Measurements from ENCODE around the gene NRXN2. TPM values are rescaled to one million over a fixed set of nuclear protein-coding genes. Genes with fewer than 3 reads are reported as not detected.

Gene NRXN2
- polyA plus RNA-seq, 1 of the 3 experiments (the other 2 are of a cell fraction) = 0.15 TPM

DNA sequence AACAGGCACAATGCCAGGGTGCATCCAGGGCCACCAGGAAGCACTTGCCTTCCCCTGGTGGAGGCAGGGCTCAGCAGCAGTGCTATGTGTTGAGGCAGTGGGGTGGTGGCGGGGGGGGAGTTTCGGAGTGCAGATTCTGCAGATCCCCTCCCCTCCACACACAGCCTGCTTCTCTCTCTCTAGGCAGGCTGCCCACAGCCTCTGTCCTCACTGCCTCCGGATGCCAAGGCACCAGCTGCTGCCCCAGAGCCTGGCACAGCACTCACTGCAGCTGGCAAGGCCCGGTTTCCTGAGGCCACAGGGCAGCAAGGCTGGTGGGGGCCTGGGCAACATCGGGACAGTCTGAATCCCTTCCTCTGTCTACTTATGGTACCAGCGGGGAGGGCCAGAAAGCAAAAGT, 35.8 kb downstream of the NRXN2 start:
- ChIA-PET CTCF (interaction anchor here (1.0 to 3.1 kb wide), 5 partner anchors 11 to 89 kb away, joined by 3 to 35 read pairs (median 6); no protein-coding TSS in a partner anchor), POLR2A (no interaction called here)
- H3F3A ChIP-seq (replicated peaks; ENCODE audit: insufficient read depth) = no peaks in the 10 kb centered on the region
- H3K4me1 ChIP-seq (ENCODE audit: control insufficient read depth in 1 of 2, insufficient read depth in 2 of 2, low read depth in 1 of 2, low read length in 1 of 2) = peaks cover 0 to 30% of the 10 kb centered on the region in 2 experiments; a peak in 1 of 4 replicates
- H3K4me2 ChIP-seq = no peak overlapping the region
- H3K79me2 ChIP-seq (ENCODE audit: insufficient read depth) = no peaks in the 10 kb centered on the region
- peak overlapping the region in 1 of 2 experiments; percentile 23; a peak in 1 of 4 replicates for H3K27ac ChIP-seq (ENCODE audit: low read depth in 2 of 2, low read length in 1 of 2)
- no peak for TF ChIP-seq FOXM1 (IDR thresholded peaks at IDR 0.05; ENCODE audit: low read depth)
- TF ChIP-seq NRF1 (IDR thresholded peaks at IDR 0.05; ENCODE audit: low read depth, low read length) = no peak
- TF ChIP-seq RFX5 (IDR thresholded peaks at IDR 0.05; ENCODE audit: low read length) = no peak
- TF ChIP-seq, protein P1, sequence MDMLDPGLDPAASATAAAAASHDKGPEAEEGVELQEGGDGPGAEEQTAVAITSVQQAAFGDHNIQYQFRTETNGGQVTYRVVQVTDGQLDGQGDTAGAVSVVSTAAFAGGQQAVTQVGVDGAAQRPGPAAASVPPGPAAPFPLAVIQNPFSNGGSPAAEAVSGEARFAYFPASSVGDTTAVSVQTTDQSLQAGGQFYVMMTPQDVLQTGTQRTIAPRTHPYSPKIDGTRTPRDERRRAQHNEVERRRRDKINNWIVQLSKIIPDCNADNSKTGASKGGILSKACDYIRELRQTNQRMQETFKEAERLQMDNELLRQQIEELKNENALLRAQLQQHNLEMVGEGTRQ (IDR thresholded peaks at IDR 0.05; ENCODE audit: borderline replicate concordance, low read depth, low read length) = no peak
- DNase-seq = no peak
- WGBS (ENCODE audit: low lambda C conversion rate) = 32% methylated on average over 4 of the region's 6 CpGs
- H3K9ac ChIP-seq = no peak overlapping the region
- no peak overlapping the region for H2AFZ ChIP-seq (ENCODE audit: low read depth)
- H3K9me3 ChIP-seq = no peaks in the 10 kb centered on the region
- no peak overlapping the region for H3K4me3 ChIP-seq (ENCODE audit: low read depth in 2 of 2, low read length in 1 of 2)
- peaks cover 4% of the 10 kb centered on the region; the same call in 1 of the 2 replicates for H3K27me3 ChIP-seq (ENCODE audit: insufficient read depth)
- H4K20me1 ChIP-seq (ENCODE audit: insufficient read depth) = no peaks in the 10 kb centered on the region
- no peaks in the 10 kb centered on the region for H3K36me3 ChIP-seq (replicated peaks in 1 of 2; ENCODE audit: control insufficient read depth in 1 of 2, insufficient read depth in 2 of 2, low read length in 1 of 2)
- H3K9me2 ChIP-seq = no peaks in the 10 kb centered on the region

DNA sequence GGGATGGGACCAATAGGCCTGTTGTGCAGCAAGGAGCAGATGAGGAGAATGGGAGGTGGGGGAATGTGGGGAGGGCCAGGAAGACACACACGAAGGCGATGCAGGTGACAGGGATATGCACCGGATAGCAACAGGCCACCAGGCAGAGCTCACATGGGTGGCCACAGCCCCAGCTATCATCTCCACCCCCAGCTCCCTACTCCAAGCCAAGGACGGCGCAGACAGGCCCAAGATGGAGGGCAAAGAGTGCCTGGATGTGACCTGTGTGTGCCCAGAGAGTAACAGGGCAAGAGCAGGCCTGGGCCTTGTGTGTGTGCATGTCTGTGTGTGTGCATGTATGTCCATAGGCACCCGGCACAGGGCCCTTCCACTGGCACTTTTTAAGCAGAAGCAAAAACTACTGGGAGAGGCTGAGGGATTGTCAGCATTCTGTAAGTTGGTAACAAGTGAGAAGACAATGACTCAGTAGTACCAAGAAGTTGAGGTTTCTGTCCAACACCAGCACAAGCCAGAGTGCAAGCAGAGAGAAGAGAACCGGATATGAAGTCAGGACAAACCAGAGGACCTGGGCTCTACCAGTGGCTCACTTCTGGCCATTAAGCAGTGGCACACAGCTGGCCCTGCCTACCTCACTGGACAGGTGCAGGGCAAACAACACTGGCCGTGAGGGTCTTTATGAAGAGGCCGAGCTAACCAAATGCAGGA, 36.4 kb downstream of the NRXN2 start:
- TF ChIP-seq SIN3A (IDR thresholded peaks at IDR 0.05; ENCODE audit: borderline replicate concordance, low read depth, low read length) (no peak), RCOR1 (IDR thresholded peaks at IDR 0.05; ENCODE audit: low read length) (no peak), MEF2A (IDR thresholded peaks at IDR 0.05; ENCODE audit: borderline replicate concordance, low read depth) (no peak), FOSL2 (IDR thresholded peaks at IDR 0.05; ENCODE audit: borderline replicate concordance, low read depth) (no peak)
- H3F3A ChIP-seq (replicated peaks; ENCODE audit: insufficient read depth) = no peaks in the 10 kb centered on the region
- no peaks in the 10 kb centered on the region for H4K20me1 ChIP-seq (ENCODE audit: insufficient read depth)
- H3K4me3 ChIP-seq (ENCODE audit: low read depth in 2 of 2, low read length in 1 of 2) = no peak overlapping the region
- DNase-seq = no peak
- H2AFZ ChIP-seq (ENCODE audit: low read depth) = no peak overlapping the region
- H3K79me2 ChIP-seq (ENCODE audit: insufficient read depth) = no peaks in the 10 kb centered on the region
- no peak overlapping the region; a peak in 1 of 4 replicates for H3K27ac ChIP-seq (ENCODE audit: low read depth in 2 of 2, low read length in 1 of 2)
- H3K4me1 ChIP-seq (ENCODE audit: control insufficient read depth in 1 of 2, insufficient read depth in 2 of 2, low read depth in 1 of 2, low read length in 1 of 2) = peaks cover 0 to 30% of the 10 kb centered on the region in 2 experiments; a peak in 1 of 4 replicates
- ChIA-PET POLR2A (no interaction called here), CTCF (interaction anchor here (1.0 to 3.1 kb wide), 5 partner anchors 12 to 89 kb away, joined by 3 to 35 read pairs (median 6); no protein-coding TSS in a partner anchor)
- no peaks in the 10 kb centered on the region for H3K36me3 ChIP-seq (replicated peaks in 1 of 2; ENCODE audit: control insufficient read depth in 1 of 2, insufficient read depth in 2 of 2, low read length in 1 of 2)
- H3K9ac ChIP-seq = no peak overlapping the region
- H3K9me3 ChIP-seq = no peaks in the 10 kb centered on the region
- H3K4me2 ChIP-seq = no peak overlapping the region
- 56% methylated on average over 8 of the region's 9 CpGs for WGBS (ENCODE audit: low lambda C conversion rate)
- no peaks in the 10 kb centered on the region for H3K9me2 ChIP-seq
- peaks cover 4% of the 10 kb centered on the region; the same call in 1 of the 2 replicates for H3K27me3 ChIP-seq (ENCODE audit: insufficient read depth)

DNA sequence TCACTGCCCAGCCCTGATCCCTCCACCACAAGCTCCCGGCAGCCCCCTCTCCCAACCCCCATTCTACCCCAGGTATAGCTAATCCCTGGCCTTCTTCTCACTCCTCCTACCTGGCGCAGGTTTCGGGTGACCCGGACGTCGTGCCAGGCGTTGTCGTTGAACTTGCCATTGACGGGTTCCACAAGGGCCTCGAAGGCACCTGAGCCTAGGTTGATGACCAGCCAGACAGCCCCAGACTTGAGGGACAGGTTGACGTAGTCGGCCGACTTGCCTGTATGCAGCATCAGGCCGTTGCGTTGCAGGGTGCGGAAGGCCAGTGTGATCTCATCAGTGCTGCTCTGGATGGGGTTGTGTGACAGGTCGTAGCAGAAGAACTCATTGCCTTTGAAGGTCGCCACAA, 37.5 kb downstream of the NRXN2 start:
- DNase-seq = no peak
- TF ChIP-seq, protein P2, sequence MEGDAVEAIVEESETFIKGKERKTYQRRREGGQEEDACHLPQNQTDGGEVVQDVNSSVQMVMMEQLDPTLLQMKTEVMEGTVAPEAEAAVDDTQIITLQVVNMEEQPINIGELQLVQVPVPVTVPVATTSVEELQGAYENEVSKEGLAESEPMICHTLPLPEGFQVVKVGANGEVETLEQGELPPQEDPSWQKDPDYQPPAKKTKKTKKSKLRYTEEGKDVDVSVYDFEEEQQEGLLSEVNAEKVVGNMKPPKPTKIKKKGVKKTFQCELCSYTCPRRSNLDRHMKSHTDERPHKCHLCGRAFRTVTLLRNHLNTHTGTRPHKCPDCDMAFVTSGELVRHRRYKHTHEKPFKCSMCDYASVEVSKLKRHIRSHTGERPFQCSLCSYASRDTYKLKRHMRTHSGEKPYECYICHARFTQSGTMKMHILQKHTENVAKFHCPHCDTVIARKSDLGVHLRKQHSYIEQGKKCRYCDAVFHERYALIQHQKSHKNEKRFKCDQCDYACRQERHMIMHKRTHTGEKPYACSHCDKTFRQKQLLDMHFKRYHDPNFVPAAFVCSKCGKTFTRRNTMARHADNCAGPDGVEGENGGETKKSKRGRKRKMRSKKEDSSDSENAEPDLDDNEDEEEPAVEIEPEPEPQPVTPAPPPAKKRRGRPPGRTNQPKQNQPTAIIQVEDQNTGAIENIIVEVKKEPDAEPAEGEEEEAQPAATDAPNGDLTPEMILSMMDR (IDR thresholded peaks at IDR 0.05) = no peak
- TF ChIP-seq POLR2AphosphoS5 (IDR thresholded peaks at IDR 0.05; ENCODE audit: low read depth, low read length) (no peak), TCF12 (IDR thresholded peaks at IDR 0.05) (no peak), EP300 (IDR thresholded peaks at IDR 0.05; ENCODE audit: borderline replicate concordance in 1 of 2, low read depth in 1 of 2, low read length in 1 of 2) (no peak)
- H2AFZ ChIP-seq (ENCODE audit: low read depth) = no peak overlapping the region
- peaks cover 4% of the 10 kb centered on the region; the same call in 1 of the 2 replicates for H3K27me3 ChIP-seq (ENCODE audit: insufficient read depth)
- H3K79me2 ChIP-seq (ENCODE audit: insufficient read depth) = no peaks in the 10 kb centered on the region
- no peaks in the 10 kb centered on the region for H4K20me1 ChIP-seq (ENCODE audit: insufficient read depth)
- no peak overlapping the region for H3K4me3 ChIP-seq (ENCODE audit: low read depth in 2 of 2, low read length in 1 of 2)
- H3K9ac ChIP-seq = no peak overlapping the region
- no peaks in the 10 kb centered on the region for H3F3A ChIP-seq (replicated peaks; ENCODE audit: insufficient read depth)
- no peaks in the 10 kb centered on the region for H3K9me3 ChIP-seq
- 73% methylated on average over 18 of the region's 18 CpGs for WGBS (ENCODE audit: low lambda C conversion rate)
- H3K9me2 ChIP-seq = no peaks in the 10 kb centered on the region
- CTCF ChIA-PET = no interaction called here
- peaks cover 0 to 30% of the 10 kb centered on the region in 2 experiments; a peak in 1 of 4 replicates for H3K4me1 ChIP-seq (ENCODE audit: control insufficient read depth in 1 of 2, insufficient read depth in 2 of 2, low read depth in 1 of 2, low read length in 1 of 2)
- no peak overlapping the region for H3K27ac ChIP-seq (ENCODE audit: low read depth in 2 of 2, low read length in 1 of 2)
- no peak overlapping the region for H3K4me2 ChIP-seq
- no peaks in the 10 kb centered on the region for H3K36me3 ChIP-seq (replicated peaks in 1 of 2; ENCODE audit: control insufficient read depth in 1 of 2, insufficient read depth in 2 of 2, low read length in 1 of 2)
- POLR2A ChIA-PET = no interaction called here
